ENCODE data around the gene PPP2R2D.

DNA sequence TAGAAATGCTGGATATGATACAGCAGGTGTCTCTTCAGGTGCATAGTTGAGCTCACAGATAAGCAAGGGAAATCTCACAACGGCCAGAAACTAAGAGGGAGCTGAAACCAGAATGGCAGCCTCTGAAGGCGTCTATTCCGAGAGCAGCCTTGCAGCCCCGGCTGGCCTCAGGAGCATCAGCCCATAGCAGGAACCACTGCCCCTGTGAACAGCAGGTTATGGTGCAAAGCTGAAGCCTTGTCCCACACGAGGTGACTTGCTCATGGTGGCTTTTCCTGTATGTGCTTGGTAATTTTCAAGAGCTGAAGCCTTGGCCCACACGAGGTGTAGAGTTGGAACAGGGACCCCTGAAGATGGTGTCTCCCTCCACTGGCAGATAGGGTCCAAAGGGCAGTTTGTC is 47.7 kb downstream of the PPP2R2D start:
- TF ChIP-seq CSDC2 (CRISPR knock-in tag; IDR thresholded peaks at IDR 0.05) (no peak), ZFP30 (CRISPR knock-in tag; IDR thresholded peaks at IDR 0.05) (no peak), TCF4 (CRISPR knock-in tag; IDR thresholded peaks at IDR 0.05; ENCODE audit: borderline replicate concordance) (no peak), ZNF70 (CRISPR knock-in tag; IDR thresholded peaks at IDR 0.05) (no peak), RARB (CRISPR knock-in tag; IDR thresholded peaks at IDR 0.05) (no peak), GLIS3 (CRISPR knock-in tag; IDR thresholded peaks at IDR 0.05) (no peak), BACH2 (CRISPR knock-in tag; IDR thresholded peaks at IDR 0.05; ENCODE audit: borderline replicate concordance) (no peak), ZFP3 (CRISPR knock-in tag; IDR thresholded peaks at IDR 0.05) (no peak)
- TF ChIP-seq, protein P1, sequence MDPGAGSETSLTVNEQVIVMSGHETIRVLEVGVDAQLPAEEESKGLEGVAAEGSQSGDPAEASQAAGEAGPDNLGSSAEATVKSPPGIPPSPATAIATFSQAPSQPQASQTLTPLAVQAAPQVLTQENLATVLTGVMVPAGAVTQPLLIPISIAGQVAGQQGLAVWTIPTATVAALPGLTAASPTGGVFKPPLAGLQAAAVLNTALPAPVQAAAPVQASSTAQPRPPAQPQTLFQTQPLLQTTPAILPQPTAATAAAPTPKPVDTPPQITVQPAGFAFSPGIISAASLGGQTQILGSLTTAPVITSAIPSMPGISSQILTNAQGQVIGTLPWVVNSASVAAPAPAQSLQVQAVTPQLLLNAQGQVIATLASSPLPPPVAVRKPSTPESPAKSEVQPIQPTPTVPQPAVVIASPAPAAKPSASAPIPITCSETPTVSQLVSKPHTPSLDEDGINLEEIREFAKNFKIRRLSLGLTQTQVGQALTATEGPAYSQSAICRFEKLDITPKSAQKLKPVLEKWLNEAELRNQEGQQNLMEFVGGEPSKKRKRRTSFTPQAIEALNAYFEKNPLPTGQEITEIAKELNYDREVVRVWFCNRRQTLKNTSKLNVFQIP (CRISPR knock-in tag; IDR thresholded peaks at IDR 0.05; ENCODE audit: borderline replicate concordance, low read depth): no peak
- TF ChIP-seq, protein P2, sequence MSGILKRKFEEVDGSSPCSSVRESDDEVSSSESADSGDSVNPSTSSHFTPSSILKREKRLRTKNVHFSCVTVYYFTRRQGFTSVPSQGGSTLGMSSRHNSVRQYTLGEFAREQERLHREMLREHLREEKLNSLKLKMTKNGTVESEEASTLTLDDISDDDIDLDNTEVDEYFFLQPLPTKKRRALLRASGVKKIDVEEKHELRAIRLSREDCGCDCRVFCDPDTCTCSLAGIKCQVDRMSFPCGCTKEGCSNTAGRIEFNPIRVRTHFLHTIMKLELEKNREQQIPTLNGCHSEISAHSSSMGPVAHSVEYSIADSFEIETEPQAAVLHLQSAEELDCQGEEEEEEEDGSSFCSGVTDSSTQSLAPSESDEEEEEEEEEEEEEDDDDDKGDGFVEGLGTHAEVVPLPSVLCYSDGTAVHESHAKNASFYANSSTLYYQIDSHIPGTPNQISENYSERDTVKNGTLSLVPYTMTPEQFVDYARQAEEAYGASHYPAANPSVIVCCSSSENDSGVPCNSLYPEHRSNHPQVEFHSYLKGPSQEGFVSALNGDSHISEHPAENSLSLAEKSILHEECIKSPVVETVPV (CRISPR knock-in tag; IDR thresholded peaks at IDR 0.05): no peak
- TF ChIP-seq, protein P3, sequence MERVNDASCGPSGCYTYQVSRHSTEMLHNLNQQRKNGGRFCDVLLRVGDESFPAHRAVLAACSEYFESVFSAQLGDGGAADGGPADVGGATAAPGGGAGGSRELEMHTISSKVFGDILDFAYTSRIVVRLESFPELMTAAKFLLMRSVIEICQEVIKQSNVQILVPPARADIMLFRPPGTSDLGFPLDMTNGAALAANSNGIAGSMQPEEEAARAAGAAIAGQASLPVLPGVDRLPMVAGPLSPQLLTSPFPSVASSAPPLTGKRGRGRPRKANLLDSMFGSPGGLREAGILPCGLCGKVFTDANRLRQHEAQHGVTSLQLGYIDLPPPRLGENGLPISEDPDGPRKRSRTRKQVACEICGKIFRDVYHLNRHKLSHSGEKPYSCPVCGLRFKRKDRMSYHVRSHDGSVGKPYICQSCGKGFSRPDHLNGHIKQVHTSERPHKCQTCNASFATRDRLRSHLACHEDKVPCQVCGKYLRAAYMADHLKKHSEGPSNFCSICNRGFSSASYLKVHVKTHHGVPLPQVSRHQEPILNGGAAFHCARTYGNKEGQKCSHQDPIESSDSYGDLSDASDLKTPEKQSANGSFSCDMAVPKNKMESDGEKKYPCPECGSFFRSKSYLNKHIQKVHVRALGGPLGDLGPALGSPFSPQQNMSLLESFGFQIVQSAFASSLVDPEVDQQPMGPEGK (CRISPR knock-in tag; IDR thresholded peaks at IDR 0.05; ENCODE audit: borderline replicate concordance): no peak

Data from SK-N-SH treated with all-trans-retinoic acid at 6 μM for 48 hours (cell line).